A549 treated with AZD2906 at 1 μM for 4 hours (cell line): Measurements from ENCODE around the gene EIF2S1. TPM values are rescaled to one million over a fixed set of nuclear protein-coding genes. Genes with fewer than 3 reads are reported as not detected.

ENCODE experiments used
- total RNA-seq: library from RNA; stranded (reverse); fragments of 200-300 nt; extraction: Qiagen RNA extraction; gene quantifications from 5 replicates; pipeline ENCODE4 v1.2.3, GENCODE V29; 2022

The EIF2S1 gene
- total RNA-seq, result 218 to 362 TPM (median 230 TPM) in 5 replicates

GRCh38 chr14:67359775-67360469, at the start of gene EIF2S1, which contains the start of gene ATP6V1D:
EIF2S1 (plus strand) TSS chr14:67360328; CDS start chr14:67364768, 4,440 bp downstream.
ATP6V1D (minus strand) TSS chr14:67359804; CDS start chr14:67359698, 106 bp downstream.

GRCh38 chr14:67411820-67412421, 51.8 kb downstream of the EIF2S1 start, which contains the start of gene PLEK2:
PLEK2 (minus strand) TSS chr14:67412165; CDS start chr14:67412059, 106 bp downstream.

Other genes starting within 250 kb of the EIF2S1 start
- gene GARIN2, start 170.9 kb upstream of the EIF2S1 start, total RNA-seq, result 0.07 to 0.08 TPM in 2 of 5 replicates, not detected in the others
- gene PALS1, start 118.9 kb upstream of the EIF2S1 start, total RNA-seq, result 13.2 to 18.0 TPM (median 14.2 TPM) in 5 replicates
- gene ATP6V1D, start 524 bp upstream of the EIF2S1 start, total RNA-seq, result 64.3 to 114 TPM (median 65.7 TPM) in 5 replicates
- gene PLEK2, start 51.8 kb downstream of the EIF2S1 start, total RNA-seq, result 16.7 to 18.8 TPM (median 17.4 TPM) in 5 replicates
- gene TMEM229B, start 128.4 kb downstream of the EIF2S1 start, total RNA-seq, result 0.17 to 0.32 TPM (median 0.19 TPM) in 5 replicates
- 2.2 to 3.8 TPM (median 3.1 TPM) in 5 replicates for gene PLEKHH1, start 173.0 kb downstream of the EIF2S1 start, total RNA-seq
- 16.5 to 19.5 TPM (median 18.5 TPM) in 5 replicates for gene PIGH, start 239.9 kb downstream of the EIF2S1 start, total RNA-seq